NCI-H82 treated with DMSO at 0.1 percent for 48 hours (cell line): ENCODE data around the gene ZNF543.
"Not testable (repeated sequence)": the region's sequence is repeated elsewhere in the genome, so short reads cannot be mapped to it uniquely, and the experiment has no call there.

Experiments
- DNase-seq: peaks from one replicate; lab custom pipeline; 2025; ENCODE audit not compliant: unreplicated experiment; lab: John Stamatoyannopoulos, UW

Gene ZNF543

DNA sequence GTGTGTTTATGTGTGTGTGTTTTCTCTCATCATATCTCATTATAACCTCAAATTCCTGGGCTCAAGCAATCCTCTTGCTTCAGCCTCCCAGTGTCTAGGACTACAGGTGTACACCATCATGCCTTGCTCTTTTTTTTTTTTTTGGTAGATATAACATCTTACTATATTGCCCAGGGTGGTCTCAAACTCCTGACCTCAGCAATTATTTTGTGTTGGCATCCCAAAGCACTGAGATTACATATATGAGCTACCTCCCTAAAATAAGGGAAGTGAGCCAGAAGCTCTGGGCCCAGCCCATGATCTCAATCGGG is 448 bp upstream of the ZNF543 start:
- no peak for DNase-seq

DNA sequence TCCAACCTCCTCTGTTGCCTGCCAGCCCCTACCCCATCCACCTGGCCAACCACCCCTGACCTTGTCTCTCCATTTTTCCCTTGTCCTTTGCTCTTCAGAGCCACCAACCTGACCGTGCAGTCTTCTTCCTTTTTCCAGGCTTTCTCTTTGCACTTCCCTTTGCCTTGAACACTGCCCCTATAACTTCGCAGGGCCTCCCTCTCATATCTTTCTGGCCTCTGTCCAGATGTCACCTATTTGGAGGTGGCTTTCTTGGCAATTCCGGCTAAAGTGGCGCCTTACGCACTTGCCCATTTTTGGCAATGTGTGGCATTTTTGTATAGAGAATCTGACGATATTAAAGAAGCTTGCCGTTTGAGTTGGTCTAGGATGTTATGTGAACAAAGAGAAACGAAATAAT is 844 bp downstream of the ZNF543 start:
- DNase-seq: no peak

- no peak for DNase-seq
Measured at GRCh38 chr19:57321751-57322150, 1.5 kb downstream of the ZNF543 start.

DNA sequence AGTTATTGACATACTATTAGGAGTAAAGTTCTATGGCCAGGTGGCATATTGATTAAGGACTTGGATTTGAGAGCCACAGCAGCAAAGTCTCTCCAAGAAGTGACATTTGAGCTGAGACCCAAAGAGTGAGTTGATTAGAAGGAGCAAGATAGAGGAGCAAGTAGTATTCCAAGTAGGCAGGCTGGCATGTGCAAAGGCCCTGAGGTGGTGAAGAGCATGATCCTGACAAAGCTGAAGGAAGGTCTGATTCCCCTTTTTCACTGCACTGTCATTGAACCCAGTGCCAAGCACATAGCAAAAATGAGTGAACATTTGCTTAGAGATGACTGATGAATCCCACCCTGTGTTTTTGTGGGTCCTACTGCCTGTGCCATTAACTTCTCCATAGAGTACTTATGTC is 4.7 kb downstream of the ZNF543 start:
- no peak for DNase-seq

GRCh38 chr19:57327993-57328392 is 7.7 kb downstream of the ZNF543 start:
- DNase-seq: no peak

GRCh38 chr19:57334191-57334590 is 13.9 kb downstream of the ZNF543 start:
- no peak for DNase-seq

DNA sequence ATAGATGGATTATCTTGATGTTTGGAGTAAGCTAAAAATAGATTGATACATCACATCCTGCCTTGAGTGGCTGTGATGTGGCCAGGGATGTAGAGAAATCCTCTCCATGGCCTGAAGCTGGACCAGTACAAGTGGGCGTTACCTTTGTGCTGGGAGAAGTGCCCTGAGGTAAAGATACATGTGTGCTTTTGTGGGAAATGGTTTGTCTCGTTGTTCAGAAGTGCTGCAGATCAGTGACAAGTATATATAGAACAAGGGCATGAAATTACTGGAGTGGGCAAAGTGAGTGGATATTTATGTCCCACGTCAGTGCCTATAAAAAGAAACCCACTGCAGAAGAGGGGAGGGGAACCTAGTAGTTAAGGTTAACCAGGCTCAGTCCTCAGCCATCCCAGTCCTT is 18.6 kb downstream of the ZNF543 start:
- no peak for DNase-seq

- DNase-seq: no peak
Measured at GRCh38 chr19:57342582-57342981, 22.3 kb downstream of the ZNF543 start.

DNA sequence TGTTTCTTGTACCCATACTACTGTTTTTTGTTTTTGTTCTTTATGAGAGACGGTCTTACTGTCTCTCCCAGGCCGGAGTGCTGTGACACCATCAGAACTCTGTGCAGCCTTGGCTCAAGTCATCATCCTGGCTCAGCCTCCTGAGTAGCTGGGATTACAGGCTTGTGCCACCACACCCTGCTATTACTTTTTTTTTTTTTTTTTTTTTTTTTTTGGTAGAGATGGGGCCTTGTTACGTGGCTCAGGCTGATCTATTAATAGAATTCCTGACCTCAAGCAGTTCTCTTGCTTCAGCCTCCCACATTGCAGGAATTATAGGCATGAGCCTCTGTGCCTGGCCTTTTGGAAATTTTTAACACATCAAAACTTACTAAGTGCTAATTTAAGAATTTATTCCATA is 27.9 kb downstream of the ZNF543 start:
- DNase-seq: no peak

DNA sequence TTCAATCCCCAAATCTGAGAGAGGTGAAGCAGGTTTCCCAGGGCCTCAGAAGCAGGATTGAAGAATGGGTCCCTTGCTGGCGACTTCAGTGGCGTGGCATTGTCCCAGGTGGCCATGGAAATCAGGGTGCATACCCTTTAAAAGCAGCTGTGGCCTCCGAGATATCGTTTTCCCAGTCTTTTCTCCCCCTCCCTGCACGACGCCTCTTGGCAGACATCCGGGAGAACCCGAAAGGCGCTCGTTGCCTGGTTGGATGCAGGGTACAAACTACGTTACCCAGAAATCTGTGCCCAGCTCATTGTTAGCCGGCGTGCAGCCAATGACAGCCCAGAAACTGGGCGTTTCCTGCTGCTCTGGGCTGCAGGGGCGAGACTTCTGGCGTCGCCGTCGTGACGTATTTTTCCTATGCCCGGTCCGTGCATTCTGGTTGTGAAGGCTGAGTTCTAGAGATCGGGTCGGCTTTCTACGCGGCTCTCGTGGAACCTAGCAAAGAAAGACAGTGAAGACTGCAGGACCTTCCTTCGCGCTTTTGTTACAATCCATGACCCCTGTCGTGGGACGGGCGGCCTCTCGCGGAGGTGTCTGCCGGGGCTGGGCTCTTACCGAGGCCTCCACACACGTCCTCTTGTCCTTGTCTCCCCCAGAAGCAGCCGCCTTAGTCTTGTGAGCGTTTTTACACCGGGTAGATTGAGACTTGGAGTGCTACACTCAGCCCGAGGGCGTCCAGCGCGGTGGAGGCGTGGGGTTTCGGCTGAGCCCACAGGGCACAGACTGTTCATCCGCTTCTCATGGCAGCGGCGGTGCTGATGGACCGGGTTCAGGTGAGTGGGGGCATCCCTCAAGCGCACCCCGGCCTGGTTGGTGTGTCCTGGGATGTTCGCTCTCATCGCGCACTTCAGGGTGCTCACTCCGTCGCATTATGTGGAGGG is 30.9 kb downstream of the ZNF543 start, which contains the start of gene ZNF304:
Gene ZNF304, plus strand, starts transcription at position 395 of the 929 bp plus-strand sequence. Its CDS starts 394 bp downstream, at position 789.
- DNase-seq: peak; percentile 79

DNA sequence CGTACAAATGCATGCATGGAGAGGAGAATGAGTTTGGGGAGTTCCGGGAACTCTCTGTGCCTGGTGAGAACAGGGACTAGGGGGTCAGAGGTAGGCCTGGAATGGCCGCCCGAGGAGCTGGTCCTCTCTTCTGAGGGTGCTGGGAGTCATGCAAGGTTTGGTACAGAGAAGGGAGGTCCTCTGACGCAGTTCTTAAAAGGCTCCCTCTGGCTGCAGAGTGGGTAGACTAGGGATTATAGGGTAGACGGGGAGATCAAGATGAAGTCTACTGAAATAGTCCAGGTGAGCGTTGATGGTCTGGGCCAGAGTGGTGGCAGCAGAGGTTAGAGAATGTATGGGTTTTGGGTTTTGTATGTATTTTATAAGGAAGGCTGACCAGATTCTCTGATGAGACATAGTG is 31.6 kb downstream of the ZNF543 start:
- no peak for DNase-seq

DNA sequence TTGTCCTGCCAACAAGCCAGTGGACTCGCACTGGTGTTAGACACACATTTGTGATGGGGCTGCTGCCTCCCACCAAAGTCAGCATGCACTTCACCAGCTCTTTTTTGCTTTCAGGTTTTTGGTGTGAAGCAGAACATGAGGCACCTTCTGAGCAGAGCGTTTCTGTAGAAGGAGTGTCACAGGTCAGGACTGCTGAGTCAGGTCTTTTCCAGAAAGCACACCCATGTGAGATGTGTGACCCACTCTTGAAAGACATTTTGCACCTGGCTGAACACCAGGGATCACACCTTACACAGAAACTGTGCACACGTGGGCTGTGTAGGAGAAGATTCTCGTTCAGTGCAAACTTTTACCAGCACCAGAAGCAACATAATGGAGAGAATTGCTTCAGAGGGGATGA is 35.6 kb downstream of the ZNF543 start:
- DNase-seq: no peak

GRCh38 chr19:57357406-57357805 is 37.1 kb downstream of the ZNF543 start:
- no peak for DNase-seq

DNA sequence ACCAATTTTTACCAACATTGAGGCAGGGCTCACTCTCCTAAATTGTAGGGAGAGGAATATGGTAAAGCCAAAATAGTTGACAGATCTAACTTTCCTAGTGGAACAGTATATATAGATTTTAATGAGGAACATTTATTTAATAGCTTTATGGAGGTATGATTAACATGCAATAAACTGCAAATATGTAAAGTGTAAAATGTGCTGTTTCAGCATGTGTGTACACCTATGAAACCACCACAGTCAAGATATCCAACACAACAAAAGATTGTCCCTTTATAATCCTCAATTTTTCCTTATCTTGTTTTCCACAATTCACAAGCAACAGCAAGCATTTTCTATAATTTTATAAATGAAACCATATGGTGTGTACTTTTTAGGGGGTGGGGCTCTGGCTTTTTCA is 39.0 kb downstream of the ZNF543 start:
- no peak for DNase-seq

GRCh38 chr19:57362419-57362818 is 42.1 kb downstream of the ZNF543 start:
- no peak for DNase-seq

GRCh38 chr19:57362997-57363687 is 42.9 kb downstream of the ZNF543 start, which contains the start of the genes TRAPPC2B and ZNF547:
TRAPPC2B (plus strand) TSS chr19:57363551; CDS start chr19:57364834, 1,283 bp downstream.
ZNF547 (plus strand) TSS chr19:57363551; CDS start chr19:57368556, 5,005 bp downstream.
- DNase-seq: peak; percentile 91

DNA sequence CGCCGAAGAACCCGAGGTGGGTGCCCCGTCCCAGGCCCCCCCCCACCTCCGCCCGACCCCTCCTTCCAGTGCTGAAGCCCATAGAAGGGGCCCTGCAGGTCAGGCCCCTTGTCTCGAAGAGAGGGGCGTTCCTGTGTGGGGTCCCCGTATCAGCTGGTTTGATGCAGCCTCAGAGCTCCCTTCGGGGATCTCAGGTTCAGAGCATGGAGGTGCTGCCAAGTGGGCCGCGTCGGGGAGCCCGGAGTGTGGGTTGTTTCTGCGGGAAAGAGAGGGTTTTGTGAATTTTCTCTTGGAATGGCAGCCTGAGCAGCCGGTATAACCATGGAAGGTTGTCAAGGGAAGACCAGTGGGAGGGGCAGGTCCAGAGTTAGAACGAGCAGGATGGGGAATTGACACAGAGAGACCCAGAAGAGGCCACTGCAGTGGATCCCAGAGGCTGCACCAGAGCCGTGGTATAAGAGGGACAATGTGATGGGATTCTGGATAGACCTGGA is 43.5 kb downstream of the ZNF543 start:
- no peak for DNase-seq

- no peak for DNase-seq
Measured at GRCh38 chr19:57366776-57367175, 46.5 kb downstream of the ZNF543 start.

- DNase-seq: no peak
Measured at GRCh38 chr19:57374179-57374578, 53.9 kb downstream of the ZNF543 start.

- not testable (repeated sequence) for DNase-seq
Measured at GRCh38 chr19:57374647-57375046, 54.4 kb downstream of the ZNF543 start.

- DNase-seq: no peak
Measured at GRCh38 chr19:57376151-57376550, 55.9 kb downstream of the ZNF543 start.
